Trophoblast cell (in vitro differentiated cells and primary cell): Measurements from ENCODE around the gene MYD88.

ENCODE experiments used
- DNase-seq, 2 donors: peaks; one replicate each; pipeline ENCODE4 v3.0.0-alpha.2; 2016
- H2AFZ ChIP-seq: 2 replicates; pipeline ENCODE4 v1.6.1; 2013; ENCODE audit warnings: low read length, moderate library complexity, mild to moderate bottlenecking; ENCODE audit not compliant: insufficient read depth, poor library complexity
- H2AK5ac ChIP-seq: 2 replicates; pipeline ENCODE4 v1.6.1; 2013; ENCODE audit warnings: mild to moderate bottlenecking, low read length
- H2BK120ac ChIP-seq: 2 replicates; pipeline ENCODE4 v1.6.1; 2013; ENCODE audit warnings: low read length, mild to moderate bottlenecking, moderate library complexity; ENCODE audit not compliant: insufficient read depth, poor library complexity
- H2BK12ac ChIP-seq: 2 replicates; pipeline ENCODE4 v1.6.1; 2013; ENCODE audit warnings: mild to moderate bottlenecking, low read length, moderate library complexity
- H2BK5ac ChIP-seq: 2 replicates; pipeline ENCODE4 v1.6.1; 2013; ENCODE audit warnings: low read length, low read depth, moderate library complexity, mild to moderate bottlenecking; ENCODE audit not compliant: poor library complexity
- H3K14ac ChIP-seq: 2 replicates; pipeline ENCODE4 v1.6.1; 2013; ENCODE audit warnings: mild to moderate bottlenecking, low read length
- H3K18ac ChIP-seq: 2 replicates; pipeline ENCODE4 v1.6.1; 2013; ENCODE audit warnings: mild to moderate bottlenecking, low read length
- H3K23ac ChIP-seq: 2 replicates; pipeline ENCODE4 v1.6.1; 2013; ENCODE audit warnings: low read length
- H3K27ac ChIP-seq: 2 replicates; pipeline ENCODE4 v1.5.1; 2013; ENCODE audit warnings: low read depth, mild to moderate bottlenecking, inconsistent platforms, low read length, moderate library complexity
- H3K27me3 ChIP-seq: 2 replicates; pipeline ENCODE4 v1.6.1; 2013; ENCODE audit warnings: inconsistent platforms, mild to moderate bottlenecking, low read length, moderate library complexity; ENCODE audit not compliant: insufficient read depth
- H3K36me3 ChIP-seq, 2 experiments: 1 replicate in 1 of 2; 2 replicates in 1 of 2; pipeline ENCODE4 v1.6.1; 2013; ENCODE audit warnings: low read length in 2 of 2, mild to moderate bottlenecking in 2 of 2, moderate library complexity in 1 of 2; ENCODE audit not compliant: insufficient read depth in 2 of 2, control insufficient read depth in 1 of 2
- H3K4ac ChIP-seq: 2 replicates; pipeline ENCODE4 v1.6.1; 2013; ENCODE audit warnings: low read depth, mild to moderate bottlenecking, low read length, moderate library complexity
- H3K4me1 ChIP-seq, 2 experiments: 1 replicate in 1 of 2; 2 replicates in 1 of 2; pipeline ENCODE4 v1.6.1; 2013; ENCODE audit warnings: low read length in 2 of 2, mild to moderate bottlenecking in 2 of 2, moderate library complexity in 1 of 2; ENCODE audit not compliant: insufficient read depth in 2 of 2, control insufficient read depth in 1 of 2
- H3K4me2 ChIP-seq: 2 replicates; pipeline ENCODE4 v1.6.1; 2013; ENCODE audit warnings: inconsistent platforms, mild to moderate bottlenecking, low read length, moderate library complexity
- H3K4me3 ChIP-seq: 2 replicates; pipeline ENCODE4 v1.5.1; 2013; ENCODE audit warnings: mild to moderate bottlenecking, low read depth, low read length, inconsistent platforms
- H3K79me1 ChIP-seq: one replicate; pipeline ENCODE4 v1.6.1; 2013; ENCODE audit warnings: low read length
- H3K79me2 ChIP-seq: 2 replicates; pipeline ENCODE4 v1.6.1; 2013; ENCODE audit warnings: low read length, mild to moderate bottlenecking; ENCODE audit not compliant: control insufficient read depth, insufficient read depth, poor library complexity
- H3K9ac ChIP-seq: 2 replicates; pipeline ENCODE4 v1.6.1; 2013; ENCODE audit warnings: mild to moderate bottlenecking, low read length
- H3K9me3 ChIP-seq: 2 replicates; pipeline ENCODE4 v1.6.1; 2013; ENCODE audit warnings: low read depth, mild to moderate bottlenecking, control low read depth, inconsistent platforms, low read length; ENCODE audit not compliant: insufficient read depth
- H4K12ac ChIP-seq: 2 replicates; pipeline ENCODE4 v1.6.1; 2013; ENCODE audit warnings: low read depth, mild to moderate bottlenecking, low read length, moderate library complexity
- H4K8ac ChIP-seq: 2 replicates; pipeline ENCODE4 v1.6.1; 2013; ENCODE audit warnings: low read depth, mild to moderate bottlenecking, low read length, moderate library complexity
- H4K91ac ChIP-seq: one replicate; pipeline ENCODE4 v1.6.1; 2013; ENCODE audit warnings: low read depth, mild to moderate bottlenecking, low read length, moderate library complexity
- WGBS: extraction: QIAGEN DNeasy Blood & Tissue Kit; methylation state at CpG from one replicate; pipeline ENCODE4 v1.1.7; 2013; ENCODE audit warnings: missing lambda C conversion rate; ENCODE audit not compliant: insufficient read length, insufficient coverage; ENCODE audit errors: extremely low coverage; 5-methylcytosine and 5-hydroxymethylcytosine counted together

MYD88 gene

GRCh38 chr3:38111201-38111600 lies 27.3 kb upstream of the MYD88 start:
- no peaks in the 10 kb centered on the region for H3K4me1 ChIP-seq
- H3K79me2 ChIP-seq, result no peaks in the 10 kb centered on the region
- no peak overlapping the region for H2AK5ac ChIP-seq
- H3K9me3 ChIP-seq, result no peaks in the 10 kb centered on the region
- no peak overlapping the region for H4K8ac ChIP-seq
- H3K27ac ChIP-seq, result no peak overlapping the region
- no peak overlapping the region for H3K23ac ChIP-seq
- H4K91ac ChIP-seq, result no peak overlapping the region
- no peaks in the 10 kb centered on the region for H3K79me1 ChIP-seq
- H2BK12ac ChIP-seq, result no peak overlapping the region
- WGBS, result no CpG with 5 or more reads among the region's 4 CpGs
- no peak overlapping the region for H3K4ac ChIP-seq
- no peak overlapping the region for H3K18ac ChIP-seq
- no peak overlapping the region for H3K14ac ChIP-seq
- no peak overlapping the region for H2BK120ac ChIP-seq
- no peaks in the 10 kb centered on the region for H3K27me3 ChIP-seq
- H2BK5ac ChIP-seq, result no peak overlapping the region
- H2AFZ ChIP-seq, result no peak overlapping the region
- H3K9ac ChIP-seq, result no peak overlapping the region
- no peak for DNase-seq
- no peak overlapping the region for H3K4me2 ChIP-seq
- H3K36me3 ChIP-seq, result no peaks in the 10 kb centered on the region
- no peak overlapping the region for H4K12ac ChIP-seq
- no peak overlapping the region for H3K4me3 ChIP-seq

GRCh38 chr3:38111696-38112377 lies 26.6 kb upstream of the MYD88 start:
- DNase-seq, result no peak
- no peaks in the 10 kb centered on the region for H3K27me3 ChIP-seq
- no peak overlapping the region for H4K8ac ChIP-seq
- H4K12ac ChIP-seq, result no peak overlapping the region
- H2BK12ac ChIP-seq, result no peak overlapping the region
- no peak overlapping the region for H3K23ac ChIP-seq
- H3K36me3 ChIP-seq, result no peaks in the 10 kb centered on the region
- H3K14ac ChIP-seq, result no peak overlapping the region
- H3K4me1 ChIP-seq, result no peaks in the 10 kb centered on the region
- no peak overlapping the region for H2BK5ac ChIP-seq
- H3K4me3 ChIP-seq, result no peak overlapping the region
- no peak overlapping the region for H2AK5ac ChIP-seq
- H3K4me2 ChIP-seq, result no peak overlapping the region
- H3K79me2 ChIP-seq, result no peaks in the 10 kb centered on the region
- H2BK120ac ChIP-seq, result no peak overlapping the region
- H3K4ac ChIP-seq, result no peak overlapping the region
- no peak overlapping the region for H4K91ac ChIP-seq
- no peaks in the 10 kb centered on the region for H3K79me1 ChIP-seq
- H3K18ac ChIP-seq, result no peak overlapping the region
- H3K9me3 ChIP-seq, result no peaks in the 10 kb centered on the region
- no peak overlapping the region for H2AFZ ChIP-seq
- no CpG with 5 or more reads among the region's 16 CpGs for WGBS
- no peak overlapping the region for H3K9ac ChIP-seq
- no peak overlapping the region for H3K27ac ChIP-seq

GRCh38 chr3:38112378-38112761 lies 26.1 kb upstream of the MYD88 start:
- Histone ChIP-seq H3K14ac (no peak overlapping the region), H2AFZ (no peak overlapping the region), H3K27ac (no peak overlapping the region), H3K4me1 (no peaks in the 10 kb centered on the region), H3K79me1 (no peaks in the 10 kb centered on the region), H4K12ac (no peak overlapping the region), H4K91ac (no peak overlapping the region), H3K79me2 (no peaks in the 10 kb centered on the region), H3K9me3 (no peaks in the 10 kb centered on the region), H3K23ac (no peak overlapping the region), H2BK120ac (no peak overlapping the region), H3K4me2 (no peak overlapping the region), H3K9ac (no peak overlapping the region), H3K4me3 (no peak overlapping the region), H2AK5ac (no peak overlapping the region), H2BK12ac (no peak overlapping the region), H3K18ac (no peak overlapping the region), H2BK5ac (no peak overlapping the region), H3K27me3 (no peaks in the 10 kb centered on the region), H3K4ac (no peak overlapping the region), H3K36me3 (no peaks in the 10 kb centered on the region), H4K8ac (no peak overlapping the region)
- no CpG with 5 or more reads among the region's 7 CpGs for WGBS
- no peak for DNase-seq

GRCh38 chr3:38114052-38114874 lies 24.2 kb upstream of the MYD88 start:
- no peak overlapping the region for H3K27ac ChIP-seq
- H3K14ac ChIP-seq, result no peak overlapping the region
- H3K4me3 ChIP-seq, result no peak overlapping the region
- H4K12ac ChIP-seq, result no peak overlapping the region
- H3K27me3 ChIP-seq, result no peaks in the 10 kb centered on the region
- no peak overlapping the region for H4K8ac ChIP-seq
- no peak overlapping the region for H3K23ac ChIP-seq
- no peak overlapping the region for H2AFZ ChIP-seq
- H3K18ac ChIP-seq, result no peak overlapping the region
- no peaks in the 10 kb centered on the region for H3K79me2 ChIP-seq
- no peak overlapping the region for H2BK12ac ChIP-seq
- H2BK120ac ChIP-seq, result no peak overlapping the region
- H2BK5ac ChIP-seq, result no peak overlapping the region
- H3K36me3 ChIP-seq, result no peaks in the 10 kb centered on the region
- no CpG with 5 or more reads among the region's 13 CpGs for WGBS
- H4K91ac ChIP-seq, result no peak overlapping the region
- no peak for DNase-seq
- no peak overlapping the region for H2AK5ac ChIP-seq
- no peak overlapping the region for H3K4ac ChIP-seq
- no peak overlapping the region for H3K9ac ChIP-seq
- H3K79me1 ChIP-seq, result no peaks in the 10 kb centered on the region
- H3K4me2 ChIP-seq, result no peak overlapping the region
- H3K4me1 ChIP-seq, result no peaks in the 10 kb centered on the region
- H3K9me3 ChIP-seq, result no peaks in the 10 kb centered on the region
